Activated naive CD8-positive, alpha-beta T cell (primary cell): Measurements from ENCODE around the gene SLC26A9.

Experiments
- H3K27ac Mint-ChIP-seq: one replicate; pipeline ENCODE4 v1.8.0; 2021; ENCODE audit warnings: mixed read lengths
- H3K27me3 Mint-ChIP-seq: one replicate; pipeline ENCODE4 v1.8.0; 2021; ENCODE audit warnings: mixed read lengths
- H3K36me3 Mint-ChIP-seq: one replicate; pipeline ENCODE4 v1.8.0; 2021; ENCODE audit warnings: mixed read lengths
- H3K4me1 Mint-ChIP-seq: one replicate; pipeline ENCODE4 v1.8.0; 2021; ENCODE audit warnings: low read depth, mixed read lengths
- H3K4me3 Mint-ChIP-seq: one replicate; pipeline ENCODE4 v1.8.0; 2021; ENCODE audit warnings: mild to moderate bottlenecking, mixed read lengths
- H3K9me3 Mint-ChIP-seq: one replicate; pipeline ENCODE4 v1.8.0; 2021; ENCODE audit warnings: low read depth, mixed read lengths

The SLC26A9 gene

GRCh38 chr1:205963352-205964155 is 20.3 kb upstream of the SLC26A9 start:
- H3K4me1 Mint-ChIP-seq = no peaks in the 10 kb centered on the region
- H3K4me3 Mint-ChIP-seq = no peak overlapping the region
- H3K27ac Mint-ChIP-seq = no peak overlapping the region
- peaks cover 3% of the 10 kb centered on the region for H3K27me3 Mint-ChIP-seq
- H3K9me3 Mint-ChIP-seq = no peaks in the 10 kb centered on the region
- peaks cover 2% of the 10 kb centered on the region for H3K36me3 Mint-ChIP-seq

- H3K9me3 Mint-ChIP-seq = no peaks in the 10 kb centered on the region
- no peak overlapping the region for H3K4me3 Mint-ChIP-seq
- no peaks in the 10 kb centered on the region for H3K4me1 Mint-ChIP-seq
- H3K36me3 Mint-ChIP-seq = peaks cover 2% of the 10 kb centered on the region
- no peak overlapping the region for H3K27ac Mint-ChIP-seq
- peaks cover 3% of the 10 kb centered on the region for H3K27me3 Mint-ChIP-seq
Observed at GRCh38 chr1:205962821-205963221, 19.6 kb upstream of the SLC26A9 start.

GRCh38 chr1:205961991-205962820 is 18.9 kb upstream of the SLC26A9 start:
- Mint-ChIP-seq H3K27me3 (peaks cover 5% of the 10 kb centered on the region), H3K4me3 (no peak overlapping the region), H3K9me3 (no peaks in the 10 kb centered on the region), H3K36me3 (peaks cover 2% of the 10 kb centered on the region), H3K4me1 (no peaks in the 10 kb centered on the region), H3K27ac (no peak overlapping the region)

- Mint-ChIP-seq H3K27me3 (peaks cover 5% of the 10 kb centered on the region), H3K4me3 (no peak overlapping the region), H3K9me3 (no peaks in the 10 kb centered on the region), H3K36me3 (peaks cover 2% of the 10 kb centered on the region), H3K4me1 (no peaks in the 10 kb centered on the region), H3K27ac (no peak overlapping the region)
Observed at GRCh38 chr1:205961405-205961804, 18.1 kb upstream of the SLC26A9 start.

GRCh38 chr1:205959789-205960188 is 16.5 kb upstream of the SLC26A9 start:
- peaks cover 5% of the 10 kb centered on the region for H3K27me3 Mint-ChIP-seq
- H3K9me3 Mint-ChIP-seq = no peaks in the 10 kb centered on the region
- no peak overlapping the region for H3K4me3 Mint-ChIP-seq
- no peak overlapping the region for H3K27ac Mint-ChIP-seq
- peaks cover 2% of the 10 kb centered on the region for H3K36me3 Mint-ChIP-seq
- no peaks in the 10 kb centered on the region for H3K4me1 Mint-ChIP-seq

- no peak overlapping the region for H3K27ac Mint-ChIP-seq
- no peak overlapping the region for H3K4me3 Mint-ChIP-seq
- H3K27me3 Mint-ChIP-seq = peaks cover 5% of the 10 kb centered on the region
- no peaks in the 10 kb centered on the region for H3K36me3 Mint-ChIP-seq
- no peaks in the 10 kb centered on the region for H3K4me1 Mint-ChIP-seq
- no peaks in the 10 kb centered on the region for H3K9me3 Mint-ChIP-seq
Observed at GRCh38 chr1:205955499-205955898, 12.2 kb upstream of the SLC26A9 start.

- Mint-ChIP-seq H3K27me3 (peaks cover 3% of the 10 kb centered on the region), H3K4me3 (no peak overlapping the region)
Observed at GRCh38 chr1:205954819-205955404, 11.7 kb upstream of the SLC26A9 start.

GRCh38 chr1:205951746-205952145 is 8.5 kb upstream of the SLC26A9 start:
- Mint-ChIP-seq H3K27me3 (no peaks in the 10 kb centered on the region), H3K27ac (no peak overlapping the region), H3K9me3 (no peaks in the 10 kb centered on the region), H3K4me1 (no peaks in the 10 kb centered on the region), H3K4me3 (no peak overlapping the region), H3K36me3 (no peaks in the 10 kb centered on the region)

More at GRCh38 chr1:205954819-205955404, 11.7 kb upstream of the SLC26A9 start:
- Mint-ChIP-seq H3K9me3 (no peaks in the 10 kb centered on the region), H3K36me3 (no peaks in the 10 kb centered on the region), H3K27ac (no peak overlapping the region), H3K4me1 (no peaks in the 10 kb centered on the region)

- Mint-ChIP-seq H3K27ac (no peak overlapping the region), H3K4me3 (no peak overlapping the region), H3K9me3 (no peaks in the 10 kb centered on the region), H3K36me3 (no peaks in the 10 kb centered on the region), H3K4me1 (no peaks in the 10 kb centered on the region), H3K27me3 (no peaks in the 10 kb centered on the region)
Observed at GRCh38 chr1:205950826-205951549, 7.7 kb upstream of the SLC26A9 start.

- H3K27ac Mint-ChIP-seq = no peak overlapping the region
- H3K4me1 Mint-ChIP-seq = no peaks in the 10 kb centered on the region
- no peaks in the 10 kb centered on the region for H3K36me3 Mint-ChIP-seq
Observed at GRCh38 chr1:205950280-205950679, 7.0 kb upstream of the SLC26A9 start.

GRCh38 chr1:205949753-205950152 is 6.5 kb upstream of the SLC26A9 start:
- H3K27me3 Mint-ChIP-seq = no peaks in the 10 kb centered on the region
- H3K36me3 Mint-ChIP-seq = no peaks in the 10 kb centered on the region
- H3K9me3 Mint-ChIP-seq = no peaks in the 10 kb centered on the region
- H3K4me3 Mint-ChIP-seq = no peak overlapping the region
- no peak overlapping the region for H3K27ac Mint-ChIP-seq
- H3K4me1 Mint-ChIP-seq = no peaks in the 10 kb centered on the region

More at GRCh38 chr1:205950280-205950679, 7.0 kb upstream of the SLC26A9 start:
- no peaks in the 10 kb centered on the region for H3K27me3 Mint-ChIP-seq
- no peaks in the 10 kb centered on the region for H3K9me3 Mint-ChIP-seq
- H3K4me3 Mint-ChIP-seq = no peak overlapping the region

- no peaks in the 10 kb centered on the region for H3K4me1 Mint-ChIP-seq
- no peak overlapping the region for H3K27ac Mint-ChIP-seq
- H3K9me3 Mint-ChIP-seq = no peaks in the 10 kb centered on the region
- H3K27me3 Mint-ChIP-seq = peaks cover 3% of the 10 kb centered on the region
- H3K4me3 Mint-ChIP-seq = no peak overlapping the region
- no peaks in the 10 kb centered on the region for H3K36me3 Mint-ChIP-seq
Observed at GRCh38 chr1:205948886-205949285, 5.6 kb upstream of the SLC26A9 start.

- Mint-ChIP-seq H3K36me3 (no peaks in the 10 kb centered on the region), H3K9me3 (no peaks in the 10 kb centered on the region), H3K27me3 (peaks cover 4% of the 10 kb centered on the region), H3K4me1 (no peaks in the 10 kb centered on the region), H3K4me3 (no peak overlapping the region), H3K27ac (no peak overlapping the region)
Observed at GRCh38 chr1:205948039-205948438, 4.8 kb upstream of the SLC26A9 start.

GRCh38 chr1:205947024-205947423 is 3.8 kb upstream of the SLC26A9 start:
- Mint-ChIP-seq H3K27ac (no peak overlapping the region), H3K9me3 (no peaks in the 10 kb centered on the region), H3K4me1 (no peaks in the 10 kb centered on the region), H3K27me3 (peaks cover 5% of the 10 kb centered on the region), H3K4me3 (no peak overlapping the region), H3K36me3 (no peaks in the 10 kb centered on the region)
